Activated CD4-positive, alpha-beta T cell treated with anti-CD3 and anti-CD28 coated beads, Interleukin-2, amount 10 ng/mL, durations not matched to agents 24 days and 14 days (primary cell): ENCODE results near the gene VPS35. TPM values are rescaled to one million over a fixed set of nuclear protein-coding genes. Genes with fewer than 3 reads are reported as not detected.

Experiments
- DNase-seq: peaks from one replicate; pipeline ENCODE4 v3.0.0; 2022
- H3K27ac Mint-ChIP-seq: one replicate; pipeline ENCODE4 v1.8.0; 2022; ENCODE audit warnings: mild to moderate bottlenecking, mixed read lengths
- H3K27me3 Mint-ChIP-seq: one replicate; pipeline ENCODE4 v1.8.0; 2022; ENCODE audit warnings: mixed read lengths
- H3K36me3 Mint-ChIP-seq: one replicate; pipeline ENCODE4 v1.8.0; 2022; ENCODE audit warnings: low read depth, mild to moderate bottlenecking, mixed read lengths
- H3K4me1 Mint-ChIP-seq: one replicate; pipeline ENCODE4 v1.8.0; 2021; ENCODE audit warnings: mixed read lengths
- H3K4me3 Mint-ChIP-seq: one replicate; pipeline ENCODE4 v1.8.0; 2022; ENCODE audit warnings: mild to moderate bottlenecking, moderate library complexity, mixed read lengths
- H3K9me3 Mint-ChIP-seq: one replicate; pipeline ENCODE4 v1.8.0; 2021; ENCODE audit warnings: mixed read lengths
- intact Hi-C: fragments of 100-400 bp; cut with micrococcal nuclease; formaldehyde crosslinking; loops from one replicate; pipeline ENCODE4 v1.15.1; 2023
- total RNA-seq: library from RNA; stranded (reverse); gene quantifications from 2 replicates; pipeline ENCODE4 v1.2.3, GENCODE V29; 2022

Gene VPS35
- total RNA-seq, 1 donor from 2014 or later: 89.6 TPM

- Mint-ChIP-seq H3K27ac (no peak overlapping the region), H3K9me3 (peaks cover 7% of the 10 kb centered on the region), H3K4me3 (no peak overlapping the region), H3K4me1 (no peaks in the 10 kb centered on the region), H3K27me3 (peaks cover under 1% of the 10 kb centered on the region), H3K36me3 (no peaks in the 10 kb centered on the region)
- intact Hi-C loops: no loop called here
- DNase-seq: no peak
These were observed 31.6 kb upstream of the VPS35 start for GRCh38 chr16:46720619-46721018.

GRCh38 chr16:46719528-46719927 lies 30.6 kb upstream of the VPS35 start:
- no peaks in the 10 kb centered on the region for H3K36me3 Mint-ChIP-seq
- no peaks in the 10 kb centered on the region for H3K4me1 Mint-ChIP-seq
- no peak for DNase-seq
- no peak overlapping the region for H3K27ac Mint-ChIP-seq
- peaks cover 4% of the 10 kb centered on the region for H3K9me3 Mint-ChIP-seq
- intact Hi-C loops: no loop called here
- H3K4me3 Mint-ChIP-seq: no peak overlapping the region
- peaks cover 2% of the 10 kb centered on the region for H3K27me3 Mint-ChIP-seq

- Mint-ChIP-seq H3K9me3 (no peaks in the 10 kb centered on the region), H3K27me3 (peaks cover 2% of the 10 kb centered on the region), H3K27ac (no peak overlapping the region), H3K4me1 (no peaks in the 10 kb centered on the region), H3K4me3 (no peak overlapping the region), H3K36me3 (no peaks in the 10 kb centered on the region)
- intact Hi-C loops: no loop called here
- no peak for DNase-seq
These were observed 29.2 kb upstream of the VPS35 start for GRCh38 chr16:46718214-46718613.

- no peak for DNase-seq
- intact Hi-C loops: no loop called here
- peaks cover 2% of the 10 kb centered on the region for H3K27me3 Mint-ChIP-seq
- no peaks in the 10 kb centered on the region for H3K36me3 Mint-ChIP-seq
- H3K9me3 Mint-ChIP-seq: no peaks in the 10 kb centered on the region
- H3K4me3 Mint-ChIP-seq: no peak overlapping the region
- H3K27ac Mint-ChIP-seq: no peak overlapping the region
- no peaks in the 10 kb centered on the region for H3K4me1 Mint-ChIP-seq
These were observed 28.7 kb upstream of the VPS35 start for GRCh38 chr16:46717692-46718091.

- intact Hi-C loops: no loop called here
- Mint-ChIP-seq H3K4me1 (no peaks in the 10 kb centered on the region), H3K4me3 (no peak overlapping the region), H3K9me3 (no peaks in the 10 kb centered on the region), H3K27ac (no peak overlapping the region), H3K27me3 (peaks cover 2% of the 10 kb centered on the region), H3K36me3 (no peaks in the 10 kb centered on the region)
- no peak for DNase-seq
These were observed 26.9 kb upstream of the VPS35 start for GRCh38 chr16:46715769-46716305.

GRCh38 chr16:46714797-46715591 lies 26.0 kb upstream of the VPS35 start:
- Mint-ChIP-seq H3K4me3 (no peak overlapping the region), H3K27me3 (peaks cover 2% of the 10 kb centered on the region), H3K9me3 (no peaks in the 10 kb centered on the region), H3K36me3 (no peaks in the 10 kb centered on the region), H3K4me1 (no peaks in the 10 kb centered on the region), H3K27ac (no peak overlapping the region)
- intact Hi-C loops: no loop called here
- DNase-seq: no peak

GRCh38 chr16:46713634-46714033 lies 24.7 kb upstream of the VPS35 start:
- H3K27ac Mint-ChIP-seq: no peak overlapping the region
- H3K4me1 Mint-ChIP-seq: no peaks in the 10 kb centered on the region
- intact Hi-C loops: no loop called here
- H3K4me3 Mint-ChIP-seq: no peak overlapping the region
- no peaks in the 10 kb centered on the region for H3K9me3 Mint-ChIP-seq
- DNase-seq: no peak
- H3K36me3 Mint-ChIP-seq: no peaks in the 10 kb centered on the region
- H3K27me3 Mint-ChIP-seq: peaks cover 9% of the 10 kb centered on the region

- H3K27ac Mint-ChIP-seq: no peak overlapping the region
- H3K4me3 Mint-ChIP-seq: no peak overlapping the region
- peaks cover 9% of the 10 kb centered on the region for H3K27me3 Mint-ChIP-seq
- intact Hi-C loops: no loop called here
- DNase-seq: no peak
- H3K36me3 Mint-ChIP-seq: no peaks in the 10 kb centered on the region
- H3K4me1 Mint-ChIP-seq: no peaks in the 10 kb centered on the region
- H3K9me3 Mint-ChIP-seq: no peaks in the 10 kb centered on the region
These were observed 23.9 kb upstream of the VPS35 start for GRCh38 chr16:46712911-46713310.

- no peak for DNase-seq
- intact Hi-C loops: no loop called here
- H3K27ac Mint-ChIP-seq: no peak overlapping the region
- H3K36me3 Mint-ChIP-seq: no peaks in the 10 kb centered on the region
- H3K27me3 Mint-ChIP-seq: peaks cover 10% of the 10 kb centered on the region
- H3K4me1 Mint-ChIP-seq: peaks cover 4% of the 10 kb centered on the region
- no peak overlapping the region for H3K4me3 Mint-ChIP-seq
- no peaks in the 10 kb centered on the region for H3K9me3 Mint-ChIP-seq
These were observed 22.4 kb upstream of the VPS35 start for GRCh38 chr16:46711106-46712058.

GRCh38 chr16:46709469-46710005 lies 20.6 kb upstream of the VPS35 start:
- Mint-ChIP-seq H3K36me3 (no peaks in the 10 kb centered on the region), H3K27ac (no peak overlapping the region)

GRCh38 chr16:46706642-46707041 lies 17.7 kb upstream of the VPS35 start:
- peaks cover 8% of the 10 kb centered on the region for H3K27me3 Mint-ChIP-seq
- no peak for DNase-seq
- peaks cover 5% of the 10 kb centered on the region for H3K4me1 Mint-ChIP-seq
- H3K9me3 Mint-ChIP-seq: no peaks in the 10 kb centered on the region
- H3K36me3 Mint-ChIP-seq: peaks cover 6% of the 10 kb centered on the region
- no peak overlapping the region for H3K27ac Mint-ChIP-seq
- intact Hi-C loops: no loop called here
- no peak overlapping the region for H3K4me3 Mint-ChIP-seq

More at GRCh38 chr16:46709469-46710005, 20.6 kb upstream of the VPS35 start:
- H3K27me3 Mint-ChIP-seq: peaks cover 8% of the 10 kb centered on the region
- no peak for DNase-seq
- no peak overlapping the region for H3K4me3 Mint-ChIP-seq
- peaks cover 5% of the 10 kb centered on the region for H3K4me1 Mint-ChIP-seq
- intact Hi-C loops: no loop called here
- no peaks in the 10 kb centered on the region for H3K9me3 Mint-ChIP-seq

GRCh38 chr16:46702030-46702429 lies 13.1 kb upstream of the VPS35 start:
- Mint-ChIP-seq H3K27me3 (peaks cover under 1% of the 10 kb centered on the region), H3K27ac (no peak overlapping the region), H3K4me1 (peaks cover 5% of the 10 kb centered on the region), H3K4me3 (no peak overlapping the region), H3K9me3 (no peaks in the 10 kb centered on the region), H3K36me3 (peaks cover 18% of the 10 kb centered on the region)
- intact Hi-C loops: no loop called here
- no peak for DNase-seq

GRCh38 chr16:46701615-46702014 lies 12.6 kb upstream of the VPS35 start:
- Mint-ChIP-seq H3K36me3 (peaks cover 21% of the 10 kb centered on the region), H3K4me1 (peaks cover 3% of the 10 kb centered on the region), H3K9me3 (no peaks in the 10 kb centered on the region), H3K27ac (no peak overlapping the region), H3K4me3 (no peak overlapping the region), H3K27me3 (no peaks in the 10 kb centered on the region)
- intact Hi-C loops: no loop called here
- DNase-seq: peak; percentile 26

- intact Hi-C loops: no loop called here
- Mint-ChIP-seq H3K27me3 (no peaks in the 10 kb centered on the region), H3K4me3 (no peak overlapping the region), H3K4me1 (no peaks in the 10 kb centered on the region), H3K27ac (no peak overlapping the region), H3K36me3 (peaks cover 34% of the 10 kb centered on the region), H3K9me3 (no peaks in the 10 kb centered on the region)
- DNase-seq: no peak
These were observed 11.1 kb upstream of the VPS35 start for GRCh38 chr16:46700048-46700447.
